Endometrial microvascular endothelial cells (primary cell): ENCODE data around the gene AGTR1. TPM values are rescaled to one million over a fixed set of nuclear protein-coding genes. Genes with fewer than 3 reads are reported as not detected.

Experiments
- in situ Hi-C: cut with HindIII; loops from 2 replicates; pipeline ENCODE4 v1.10.0; 2017; ENCODE audit warnings: low sequenced_read_pairs, low pct_unique_long_range_greater_than_20kb; ENCODE audit errors: inconsistent ontology term
- total RNA-seq: library from RNA; depleted of rRNA; stranded (reverse); fragments of >200 nt; gene quantifications from one replicate; pipeline ENCODE4 v1.2.3, GENCODE V29; 2015; ENCODE audit errors: inconsistent ontology term

The AGTR1 gene
- total RNA-seq, 1 donor from 2014 or later, result not detected

DNA sequence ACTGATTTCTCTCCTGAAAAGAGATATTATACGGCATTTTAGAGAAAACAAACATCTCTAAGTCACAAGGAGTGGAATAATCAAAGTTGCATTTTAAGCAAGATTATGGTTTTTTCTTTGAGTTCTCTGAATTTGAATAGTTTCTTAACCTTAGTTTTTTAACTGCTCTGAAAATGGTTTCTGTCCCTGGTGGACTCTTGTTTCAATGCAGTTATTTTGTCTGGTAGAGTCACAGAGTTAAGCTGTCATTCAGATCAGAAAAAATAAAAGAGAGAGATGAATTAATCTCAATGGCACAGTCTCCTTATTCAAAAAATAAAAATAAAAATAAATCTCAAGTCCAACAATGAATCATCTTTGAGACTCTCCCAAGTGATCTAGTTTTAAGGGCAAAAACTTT is 19.0 kb downstream of the AGTR1 start:
- in situ Hi-C loops, result no loop called here

DNA sequence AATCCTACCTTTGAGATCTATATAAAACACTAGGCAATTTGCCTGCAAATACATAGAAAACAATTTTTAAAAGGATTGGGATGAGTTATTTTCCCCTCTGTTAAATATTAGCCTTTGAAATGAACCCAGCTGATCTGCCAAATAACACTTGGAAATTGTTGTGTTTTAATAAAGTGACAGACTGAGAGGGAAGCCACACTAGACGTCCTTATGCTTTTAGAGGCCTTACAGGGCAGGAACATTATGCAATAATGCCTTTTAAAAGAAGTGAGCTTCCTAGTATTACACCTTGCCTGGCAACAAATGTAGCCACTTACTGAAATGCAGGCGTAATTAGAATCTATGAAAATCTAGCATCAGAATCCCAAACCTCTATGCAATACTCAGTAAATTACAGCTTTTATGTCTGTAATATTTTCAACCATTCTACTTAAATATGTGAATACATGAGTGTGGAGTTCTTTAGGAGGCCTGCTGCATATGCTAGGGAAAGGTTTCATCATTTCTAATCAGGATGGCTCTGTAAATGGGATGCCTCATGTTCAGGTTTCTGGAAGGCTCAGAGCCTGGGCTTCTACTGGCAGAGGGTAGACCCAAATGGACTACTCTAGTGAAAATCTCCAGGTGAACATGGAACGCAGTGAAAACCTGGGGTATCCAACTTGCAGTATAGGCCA is 20.3 kb downstream of the AGTR1 start:
- in situ Hi-C loops, result no loop called here

DNA sequence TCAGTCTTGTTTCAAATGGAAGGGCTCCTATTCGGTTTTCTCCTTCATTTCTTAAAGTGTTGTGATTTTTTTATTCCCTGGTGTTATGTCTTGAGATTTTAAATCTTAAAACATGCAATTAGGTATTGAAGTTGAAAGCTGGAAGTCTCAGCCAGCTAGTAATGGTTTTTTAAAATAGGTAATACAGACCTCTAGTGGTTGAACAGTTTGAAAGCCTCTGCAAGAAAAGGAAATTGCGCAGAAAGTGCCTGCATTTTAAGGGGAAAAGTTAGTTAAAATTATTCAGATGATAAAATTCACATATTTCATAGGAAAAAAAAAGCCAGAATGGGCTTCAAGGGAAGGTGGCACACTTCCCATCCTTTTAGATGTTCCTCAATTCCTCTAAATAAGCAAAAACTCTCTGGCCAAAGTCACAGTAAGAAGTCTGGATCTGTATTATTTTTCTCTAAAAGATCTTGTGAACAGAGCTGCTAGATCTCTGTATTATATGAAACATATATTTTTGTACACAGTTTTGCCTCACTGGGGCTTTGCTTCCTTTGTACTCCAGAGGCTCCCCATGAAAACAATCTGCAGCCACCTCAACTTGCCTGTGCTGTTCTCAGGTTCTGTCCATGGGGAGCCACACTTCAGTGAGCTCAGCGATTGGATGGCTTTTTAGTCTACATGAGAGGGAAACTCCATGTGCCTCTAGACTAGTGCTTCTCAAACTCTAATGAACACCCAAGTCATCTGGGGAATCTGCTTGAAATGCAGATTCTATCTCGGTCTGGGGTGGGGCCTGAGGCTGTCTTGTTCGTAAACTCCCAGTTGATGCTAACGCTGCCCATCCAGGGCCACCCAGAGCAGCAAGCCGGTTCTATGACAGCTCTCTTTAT is 21.5 kb downstream of the AGTR1 start:
- in situ Hi-C loops, result no loop called here

DNA sequence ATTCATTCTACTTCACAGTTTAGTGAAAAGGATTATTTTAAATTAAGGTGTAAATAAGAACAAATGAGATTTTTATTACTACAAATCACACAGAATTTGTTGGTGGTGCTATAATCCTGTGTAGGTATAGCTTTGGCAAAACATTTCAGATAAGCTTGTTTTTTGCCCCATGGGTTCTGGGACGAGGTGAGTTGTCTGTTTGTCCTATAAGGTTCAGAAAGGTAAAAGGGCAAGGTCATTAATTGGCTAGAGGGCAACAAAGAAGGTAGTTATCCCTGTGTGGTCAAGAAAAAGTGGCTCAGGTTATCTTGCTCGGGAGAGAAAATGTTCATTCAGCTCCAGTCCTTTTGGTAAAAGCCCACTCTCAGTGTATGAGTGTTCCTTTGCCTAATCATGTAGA is 23.2 kb downstream of the AGTR1 start:
- in situ Hi-C loops, result no loop called here

DNA sequence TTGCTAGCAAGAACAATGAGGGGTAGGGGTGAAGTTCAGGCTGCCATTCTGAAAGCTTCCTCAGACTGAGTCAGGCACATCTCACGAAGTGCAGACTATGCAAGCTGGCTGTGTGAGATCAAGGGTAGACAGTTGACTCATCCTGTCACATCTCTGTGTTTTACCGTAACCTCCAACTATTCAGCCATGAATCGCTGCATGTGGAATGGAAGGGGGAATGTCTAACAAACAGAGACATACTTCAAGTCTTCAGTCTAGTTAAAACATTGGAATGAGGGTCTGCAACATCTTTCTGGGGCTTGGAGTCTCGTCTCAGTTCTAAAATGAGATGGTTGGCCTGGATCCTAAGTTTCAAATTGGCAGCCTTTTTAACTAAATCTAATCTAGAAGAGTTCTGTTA is 25.9 kb downstream of the AGTR1 start:
- in situ Hi-C loops, result no loop called here

DNA sequence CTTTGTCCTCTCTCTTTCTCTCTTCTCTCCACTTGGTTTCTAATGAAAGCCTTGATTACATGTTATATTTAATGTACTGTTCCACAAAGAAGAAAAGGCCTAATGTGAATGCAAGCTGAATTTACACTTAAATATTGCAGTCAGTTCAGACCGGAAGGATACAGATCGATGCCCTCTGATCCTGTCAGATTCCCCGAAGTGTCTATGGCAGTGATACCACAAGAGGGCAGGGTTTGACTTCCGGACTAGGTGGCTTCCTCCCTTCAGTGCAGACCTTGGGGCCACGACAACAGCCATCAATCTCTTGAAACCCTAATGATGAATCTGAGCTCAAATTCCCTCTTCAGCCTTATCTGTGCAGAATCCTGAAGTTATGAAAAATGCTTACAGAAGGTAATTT is 29.5 kb downstream of the AGTR1 start:
- in situ Hi-C loops, result no loop called here

DNA sequence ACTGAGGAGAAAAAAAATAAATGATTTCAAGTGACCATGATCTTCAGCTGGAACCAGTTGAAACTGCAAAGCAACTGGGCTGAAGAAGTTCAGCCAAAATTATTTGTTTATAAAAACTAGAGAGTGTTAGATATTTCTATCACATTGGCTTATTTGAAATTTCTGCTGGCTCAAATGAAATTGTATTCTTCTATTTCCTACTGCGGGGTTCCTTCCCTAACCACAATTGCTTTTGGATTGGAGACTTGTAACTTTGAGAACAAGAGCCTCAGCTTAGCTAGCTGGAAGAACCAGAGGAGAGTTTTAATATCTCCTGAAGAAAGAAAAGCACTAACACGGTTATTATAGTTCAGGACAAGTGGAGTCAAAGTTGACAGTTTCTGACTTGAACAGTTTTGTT is 31.1 kb downstream of the AGTR1 start:
- in situ Hi-C loops, result no loop called here

DNA sequence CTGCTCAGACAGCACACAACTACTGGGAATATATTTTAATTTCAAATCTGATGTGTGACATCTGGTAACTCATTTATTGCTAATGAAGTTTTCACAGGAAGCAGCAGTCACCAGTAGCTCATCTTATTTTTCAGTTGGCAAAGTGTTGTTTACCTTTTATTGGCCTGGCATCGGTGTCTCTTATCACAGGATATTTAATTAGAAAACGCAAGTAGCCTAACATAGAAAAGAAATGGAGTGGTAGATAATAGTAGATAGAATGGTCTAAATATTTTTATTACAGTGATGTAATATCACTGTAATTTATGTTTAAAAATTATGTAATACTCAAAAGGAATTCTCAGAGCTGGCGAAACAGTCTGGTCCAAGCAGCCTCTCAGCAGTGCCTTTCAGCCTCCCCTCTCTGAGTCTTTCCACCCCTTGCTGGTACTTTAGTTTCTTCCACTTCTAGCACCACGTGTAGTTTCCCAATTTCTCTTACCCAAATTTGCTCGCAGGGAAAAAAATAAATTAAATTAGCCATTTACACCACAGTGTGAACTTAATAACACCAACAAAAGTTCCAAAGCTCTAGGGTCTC is 31.9 kb downstream of the AGTR1 start:
- in situ Hi-C loops, result no loop called here

DNA sequence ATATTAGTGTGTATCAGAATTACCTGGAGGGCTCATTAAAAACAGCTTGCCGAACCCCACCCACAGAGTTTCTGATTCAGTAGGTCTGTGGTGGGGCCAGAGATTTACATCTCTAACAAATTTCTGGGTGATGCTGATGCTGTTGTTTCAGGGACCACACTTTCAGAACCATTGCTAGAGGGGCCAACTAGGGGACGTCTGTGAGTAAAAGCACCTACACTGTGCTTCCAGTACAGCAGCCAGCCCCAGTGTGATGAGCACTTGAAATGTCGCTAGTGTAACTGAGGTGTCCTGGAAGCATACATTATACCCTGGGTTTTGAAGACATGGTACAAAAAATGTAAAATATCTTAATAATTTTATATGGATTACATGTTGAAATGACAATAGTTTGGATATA is 33.0 kb downstream of the AGTR1 start:
- in situ Hi-C loops, result no loop called here

DNA sequence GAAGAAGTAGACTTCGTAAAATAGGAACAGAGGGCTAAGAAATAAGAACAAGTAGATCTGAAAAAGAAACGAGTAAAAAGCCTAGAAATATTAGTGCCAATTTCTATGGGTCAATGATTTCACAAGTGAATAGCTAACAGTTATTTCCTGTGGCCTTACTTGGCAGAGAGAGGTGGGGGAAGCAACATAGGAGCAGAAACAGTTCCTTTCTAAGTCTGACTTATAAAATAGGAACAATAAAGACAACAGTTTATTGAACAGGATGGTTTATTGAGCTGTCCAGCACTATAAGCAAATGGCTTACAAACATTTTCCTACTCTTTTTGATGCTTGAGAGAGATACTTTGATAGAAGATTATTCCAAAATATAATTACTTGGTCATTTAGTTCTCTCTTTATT is 37.9 kb downstream of the AGTR1 start:
- in situ Hi-C loops, result no loop called here

DNA sequence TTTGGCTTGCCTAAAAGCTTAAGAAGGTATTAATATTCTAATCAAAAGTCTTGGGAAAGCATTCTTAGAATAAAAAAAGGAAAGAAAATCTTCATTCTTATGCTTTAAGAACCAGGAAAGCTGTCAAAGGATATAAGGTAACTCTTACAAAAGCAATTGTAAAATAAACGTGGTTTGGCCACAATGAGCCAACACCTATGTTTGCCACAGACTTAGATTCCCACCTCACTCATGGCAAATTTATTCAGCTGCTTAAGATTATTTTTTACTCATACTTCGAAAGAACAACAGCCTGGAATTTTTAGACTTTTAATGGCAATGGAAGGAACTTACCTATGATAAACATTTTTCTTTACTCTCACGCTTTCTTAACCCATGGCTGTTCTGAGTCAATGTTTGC is 38.4 kb downstream of the AGTR1 start:
- in situ Hi-C loops, result no loop called here

DNA sequence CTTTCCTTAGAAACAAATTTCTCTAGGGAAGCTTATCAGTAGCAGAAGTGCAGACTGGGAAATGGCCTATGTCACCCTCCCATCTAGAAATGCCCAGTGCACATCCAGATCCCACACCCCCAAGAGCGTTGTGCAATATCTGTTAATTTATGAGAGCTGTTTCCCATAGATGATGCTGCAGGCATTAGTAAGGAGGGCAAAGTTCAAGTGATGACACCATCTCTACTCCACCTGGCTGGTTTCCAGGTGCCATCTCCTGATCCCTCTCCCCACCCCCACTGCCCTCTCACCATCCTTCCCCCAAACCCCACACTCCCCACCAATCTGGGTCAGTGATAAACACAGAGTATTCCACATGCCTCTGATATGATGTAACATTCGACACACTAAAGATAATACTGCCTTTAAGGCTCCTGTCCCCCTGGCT is 39.4 kb downstream of the AGTR1 start:
- in situ Hi-C loops, result no loop called here

DNA sequence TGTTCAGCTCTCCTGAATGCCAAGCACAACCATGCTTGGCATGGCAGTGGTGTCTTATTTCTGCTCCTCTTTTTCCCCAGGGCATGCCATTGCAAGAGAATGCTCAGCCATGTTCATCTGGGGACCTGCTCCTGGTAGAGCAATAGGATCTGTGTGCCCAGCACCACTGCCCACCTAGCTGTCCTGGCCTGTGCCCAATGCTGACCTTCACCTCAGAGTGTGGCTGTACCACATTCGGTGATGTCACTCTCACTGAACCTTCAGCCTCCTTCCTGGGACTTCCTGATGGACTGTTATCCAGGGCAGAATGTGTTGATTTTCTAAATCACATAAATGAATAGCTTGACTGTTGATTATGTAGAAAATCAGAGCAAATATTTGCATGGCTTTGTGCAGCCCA is 42.0 kb downstream of the AGTR1 start:
- in situ Hi-C loops, result no loop called here

DNA sequence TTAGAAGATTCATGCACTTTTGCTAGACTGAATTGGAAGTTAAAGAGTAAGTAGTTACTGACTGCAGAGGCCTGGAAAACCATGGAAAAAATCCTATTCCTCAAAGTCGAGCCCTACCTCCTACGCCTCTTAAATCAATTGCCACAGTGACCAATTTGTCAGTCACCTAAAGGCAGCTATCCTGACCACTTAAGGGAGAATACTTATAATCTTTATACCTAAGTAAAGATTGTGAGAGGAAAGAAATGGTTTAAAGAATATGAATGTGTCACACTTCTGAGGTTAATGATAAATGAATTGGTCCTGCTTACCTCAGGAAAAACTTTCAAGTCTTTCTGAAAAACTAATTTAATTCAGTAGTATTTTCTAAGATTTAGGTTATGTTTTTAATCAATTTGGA is 42.6 kb downstream of the AGTR1 start:
- in situ Hi-C loops, result no loop called here

DNA sequence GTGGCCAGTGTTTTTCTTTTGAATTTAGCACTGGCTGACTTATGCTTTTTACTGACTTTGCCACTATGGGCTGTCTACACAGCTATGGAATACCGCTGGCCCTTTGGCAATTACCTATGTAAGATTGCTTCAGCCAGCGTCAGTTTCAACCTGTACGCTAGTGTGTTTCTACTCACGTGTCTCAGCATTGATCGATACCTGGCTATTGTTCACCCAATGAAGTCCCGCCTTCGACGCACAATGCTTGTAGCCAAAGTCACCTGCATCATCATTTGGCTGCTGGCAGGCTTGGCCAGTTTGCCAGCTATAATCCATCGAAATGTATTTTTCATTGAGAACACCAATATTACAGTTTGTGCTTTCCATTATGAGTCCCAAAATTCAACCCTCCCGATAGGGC is 43.5 kb downstream of the AGTR1 start:
- in situ Hi-C loops, result no loop called here

DNA sequence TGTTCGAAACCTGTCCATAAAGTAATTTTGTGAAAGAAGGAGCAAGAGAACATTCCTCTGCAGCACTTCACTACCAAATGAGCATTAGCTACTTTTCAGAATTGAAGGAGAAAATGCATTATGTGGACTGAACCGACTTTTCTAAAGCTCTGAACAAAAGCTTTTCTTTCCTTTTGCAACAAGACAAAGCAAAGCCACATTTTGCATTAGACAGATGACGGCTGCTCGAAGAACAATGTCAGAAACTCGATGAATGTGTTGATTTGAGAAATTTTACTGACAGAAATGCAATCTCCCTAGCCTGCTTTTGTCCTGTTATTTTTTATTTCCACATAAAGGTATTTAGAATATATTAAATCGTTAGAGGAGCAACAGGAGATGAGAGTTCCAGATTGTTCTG is 44.4 kb downstream of the AGTR1 start:
- in situ Hi-C loops, result no loop called here

DNA sequence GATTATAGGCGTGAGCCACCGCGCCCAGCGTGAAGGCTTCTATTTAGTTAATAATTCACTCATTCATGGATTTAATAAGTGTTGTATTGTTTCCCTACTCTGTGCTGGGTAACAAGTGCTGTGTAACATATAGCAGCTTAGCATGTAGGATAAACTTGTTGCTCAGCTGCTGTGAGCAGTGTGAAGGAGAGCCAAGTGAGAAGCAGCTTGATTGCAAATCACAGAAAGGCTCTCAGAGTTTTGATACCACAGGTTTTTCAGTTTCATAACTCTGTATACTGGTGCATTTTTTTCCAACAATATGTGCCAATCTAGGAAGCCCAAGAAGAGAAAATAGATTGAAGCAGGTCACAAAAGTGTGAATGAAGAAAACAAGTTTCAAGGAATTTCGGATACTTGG is 48.4 kb downstream of the AGTR1 start:
- in situ Hi-C loops, result no loop called here

DNA sequence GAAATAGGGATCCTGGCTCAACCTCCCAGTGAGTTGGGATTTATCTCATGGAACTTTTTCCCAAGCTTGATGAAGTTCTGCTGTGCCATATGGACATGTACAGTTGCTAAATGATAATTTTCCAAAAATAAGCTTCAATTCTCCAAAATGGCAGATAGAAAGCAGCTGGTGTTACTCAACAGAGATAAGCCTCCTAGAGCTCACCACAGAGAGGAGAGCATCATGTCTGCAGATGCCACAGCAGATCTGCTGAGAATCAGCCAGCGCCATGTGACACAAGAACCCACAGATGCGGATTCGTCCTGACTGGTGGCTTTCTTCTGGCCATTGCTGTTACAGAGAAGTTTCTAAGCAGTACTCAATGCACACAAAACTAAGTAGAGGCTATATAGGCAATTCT is 50.6 kb downstream of the AGTR1 start:
- in situ Hi-C loops, result no loop called here

DNA sequence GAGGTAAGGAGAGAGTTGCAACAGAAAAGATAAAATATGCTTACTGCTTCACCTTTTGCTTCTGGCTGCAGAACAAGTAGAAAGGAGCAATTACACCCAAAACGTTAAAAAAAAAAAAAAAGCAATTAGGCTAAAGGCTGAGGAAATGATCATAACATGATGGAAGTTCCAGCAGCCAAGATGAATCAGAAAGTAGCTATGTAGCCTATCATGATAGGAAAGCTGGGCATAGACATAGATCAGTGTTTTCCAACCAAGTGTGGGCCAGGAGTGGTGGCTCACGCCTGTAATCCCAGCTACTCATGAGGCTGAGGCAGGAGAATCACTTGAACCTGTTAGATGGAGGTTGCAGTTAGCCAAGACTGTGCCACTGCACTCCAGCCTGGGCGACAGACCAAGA is 52.6 kb downstream of the AGTR1 start:
- in situ Hi-C loops, result no loop called here

DNA sequence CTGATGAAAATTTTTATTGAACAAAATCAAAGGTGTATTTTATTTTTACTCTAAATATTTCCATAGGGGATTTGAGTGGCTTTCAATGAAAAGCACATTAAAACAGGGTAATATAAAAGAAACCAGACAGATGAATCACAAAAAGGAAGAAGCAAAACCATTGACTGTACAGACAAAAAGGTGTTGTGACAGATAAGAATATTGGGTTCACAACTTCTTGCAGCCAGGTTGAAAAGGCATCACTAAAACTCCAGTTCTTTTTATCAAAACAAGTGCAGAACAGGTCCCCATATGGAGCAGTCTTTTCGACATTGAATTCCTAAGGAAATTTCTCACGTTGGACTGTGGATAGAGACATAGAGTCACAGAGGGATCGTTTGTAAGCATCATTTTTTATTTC is 53.8 kb downstream of the AGTR1 start:
- in situ Hi-C loops, result no loop called here
